HG03064 (cell line): ENCODE data around the gene DNAJB5.
"Not testable (repeated sequence)": the region's sequence is repeated elsewhere in the genome, so short reads cannot be mapped to it uniquely, and the experiment has no call there.

Experiments
- ATAC-seq: cut with Tn5 transposase; IDR thresholded peaks from one replicate; pipeline ENCODE4 v1.9.1; 2021; ENCODE audit warnings: low read depth; ENCODE audit not compliant: unreplicated experiment

The DNAJB5 gene

DNA sequence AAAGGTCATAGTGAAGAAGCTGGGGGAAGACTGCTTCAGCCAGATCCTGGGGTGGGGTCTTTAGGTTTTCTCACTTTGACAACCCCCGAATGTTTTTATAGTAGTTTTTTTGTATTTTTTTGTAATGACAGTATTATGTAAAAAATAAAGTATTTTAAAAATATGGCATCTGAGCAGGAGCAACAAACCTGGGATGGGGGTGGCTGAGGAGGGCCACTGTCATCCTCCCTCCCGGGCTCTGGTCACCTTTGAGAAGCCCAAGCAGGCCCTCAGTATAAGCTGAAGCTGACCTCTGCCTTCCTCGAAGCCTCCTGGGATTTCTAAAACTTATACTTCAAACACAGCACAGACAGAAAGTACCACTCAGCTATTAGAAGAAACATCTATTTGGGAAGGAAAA, 8.7 kb downstream of the DNAJB5 start:
- ATAC-seq = no peak

DNA sequence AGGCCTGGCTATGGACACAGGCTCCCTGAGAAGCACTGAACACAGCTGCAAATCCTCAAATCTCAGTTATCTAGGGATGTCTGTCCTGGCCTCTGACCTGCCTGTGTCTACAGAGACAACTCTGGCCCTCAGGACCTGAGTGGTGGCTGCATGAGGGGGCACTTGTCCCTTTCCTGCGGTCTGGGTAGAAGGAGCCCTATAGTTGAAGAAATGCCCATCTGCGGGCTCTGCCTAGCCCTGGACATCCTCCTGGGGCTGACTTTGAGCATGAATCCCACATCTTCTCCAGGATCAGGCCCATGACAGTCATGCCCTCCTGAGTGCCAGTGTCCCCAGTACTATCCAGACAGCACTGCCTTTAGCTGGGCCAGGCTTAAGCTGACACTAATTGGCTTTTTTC, 10.0 kb downstream of the DNAJB5 start:
- ATAC-seq = no peak

DNA sequence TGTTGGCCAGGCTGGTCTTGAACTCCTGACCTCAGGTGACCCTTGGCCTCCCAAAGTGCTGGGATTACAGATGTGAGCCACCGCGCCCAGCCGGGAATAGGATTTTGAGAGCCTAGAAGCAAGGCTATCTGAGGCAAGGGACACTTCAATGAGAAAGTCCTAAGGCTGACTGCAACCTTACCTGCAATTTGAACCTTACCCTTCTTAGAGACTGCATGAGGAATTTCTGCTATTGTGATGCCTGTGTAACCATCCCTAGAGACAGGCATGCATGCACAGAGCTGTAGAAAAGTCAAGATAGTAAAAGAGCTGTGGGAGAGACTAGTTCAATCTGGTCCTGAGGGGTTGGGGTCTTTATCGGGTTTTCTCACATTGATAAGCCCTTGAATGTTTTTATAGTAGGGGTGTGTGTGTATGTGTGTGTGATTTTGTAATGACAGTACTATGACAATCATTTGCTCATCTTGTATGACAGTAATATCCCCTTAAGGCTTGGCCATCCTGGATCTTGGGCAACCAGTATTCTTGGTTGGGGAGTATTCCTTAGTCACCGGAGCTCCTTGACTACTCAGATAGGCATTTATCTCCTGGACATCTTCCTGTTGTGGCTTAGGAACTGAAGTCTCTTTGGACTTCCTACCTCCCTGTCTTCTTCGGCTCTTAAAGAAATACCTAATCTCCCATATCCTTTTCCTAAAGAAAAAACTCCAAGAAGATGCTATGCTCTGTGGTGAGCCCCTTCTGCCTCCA, 11.2 kb downstream of the DNAJB5 start:
- no peak for ATAC-seq

DNA sequence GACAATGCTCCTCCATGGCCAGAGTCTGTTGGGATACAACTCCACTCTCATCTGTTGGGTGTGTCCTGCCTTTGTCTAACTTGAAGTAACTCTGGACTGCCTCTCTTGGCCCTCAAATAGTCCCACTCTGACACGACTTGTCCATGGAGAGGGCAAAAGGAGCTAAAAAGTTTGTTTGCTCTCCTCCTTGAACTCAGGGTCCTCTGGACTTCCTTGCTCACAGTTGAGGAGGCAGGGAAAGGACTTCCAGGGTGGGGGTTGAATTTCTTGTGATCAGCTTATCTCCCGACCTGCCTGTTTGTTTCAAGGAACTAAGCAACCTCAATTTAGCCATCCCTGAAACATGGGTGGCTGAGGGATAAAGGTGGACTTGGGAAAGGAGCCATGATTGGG, 11.7 kb downstream of the DNAJB5 start:
- ATAC-seq = no peak

DNA sequence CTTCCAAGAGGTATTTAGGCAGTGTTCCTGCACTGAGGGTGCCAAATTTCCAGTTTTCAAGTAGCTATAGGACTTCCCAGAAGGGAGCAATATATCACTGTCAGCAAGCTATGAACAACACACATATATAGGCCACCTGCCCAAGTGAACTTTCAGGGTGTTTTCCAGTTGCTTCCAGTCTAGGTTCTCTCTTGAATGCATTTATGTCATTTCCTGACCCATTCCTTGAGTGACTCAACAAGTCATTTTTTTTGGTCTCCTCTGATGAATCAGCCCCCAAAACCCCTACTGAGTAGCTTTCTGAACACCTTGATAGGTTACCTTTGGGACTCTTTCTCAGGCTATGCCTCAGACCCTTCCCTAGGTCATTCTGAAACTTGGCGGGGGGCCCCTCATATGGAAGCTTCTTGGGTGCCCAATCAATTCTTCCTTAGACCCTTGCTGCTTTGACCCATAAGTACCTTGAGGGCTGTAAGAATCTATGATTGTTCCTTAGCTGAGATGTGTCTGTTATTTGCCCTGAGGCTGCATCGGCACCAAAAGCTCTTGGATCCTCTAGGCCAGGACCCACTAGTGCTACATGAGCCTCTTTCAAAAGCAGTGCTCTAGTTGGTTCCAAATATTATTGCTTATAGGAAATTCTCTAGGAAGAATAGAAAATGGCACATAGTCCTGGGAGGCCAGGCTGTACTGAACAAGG, 12.4 kb downstream of the DNAJB5 start:
- ATAC-seq = no peak

DNA sequence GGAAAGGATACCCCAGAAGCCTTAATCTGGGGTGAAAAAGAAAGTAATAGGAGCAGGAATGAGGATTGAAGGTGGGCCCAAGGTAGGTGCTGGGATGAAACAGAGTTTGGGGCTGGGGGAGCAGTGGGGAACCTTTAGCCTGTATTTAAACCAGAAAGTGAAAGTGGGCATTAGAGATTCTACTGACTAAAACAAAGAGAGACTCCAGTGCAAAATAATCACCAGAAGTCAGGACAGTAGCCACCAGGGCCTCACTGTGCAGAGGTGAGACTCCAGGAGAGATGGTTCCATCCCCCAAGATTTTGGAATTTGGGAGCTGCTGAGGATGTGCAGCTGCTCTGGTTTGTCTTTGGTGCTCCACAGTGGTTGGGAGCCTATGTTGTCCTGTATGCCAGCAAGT, 13.1 kb downstream of the DNAJB5 start:
- no peak for ATAC-seq

DNA sequence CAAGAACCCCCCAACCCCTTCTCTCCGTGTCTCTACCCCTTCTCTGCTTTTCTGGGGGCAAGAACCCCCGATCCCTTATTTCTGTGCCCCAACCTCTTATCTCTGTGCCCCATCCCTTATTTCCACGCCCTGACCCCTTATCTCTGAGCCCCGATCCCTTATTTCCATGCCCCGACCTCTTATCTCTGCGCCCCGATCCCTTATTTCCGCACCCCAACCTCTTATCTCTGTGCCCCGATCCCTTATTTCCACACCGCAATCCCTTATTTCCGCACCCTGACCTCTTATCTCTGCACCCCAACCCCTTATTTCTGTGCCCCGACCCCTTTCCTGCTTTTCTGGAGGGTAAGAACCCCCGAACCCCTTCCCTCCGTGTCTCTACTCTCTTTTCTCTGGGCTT, 14.8 kb downstream of the DNAJB5 start:
- ATAC-seq = not testable (repeated sequence)

DNA sequence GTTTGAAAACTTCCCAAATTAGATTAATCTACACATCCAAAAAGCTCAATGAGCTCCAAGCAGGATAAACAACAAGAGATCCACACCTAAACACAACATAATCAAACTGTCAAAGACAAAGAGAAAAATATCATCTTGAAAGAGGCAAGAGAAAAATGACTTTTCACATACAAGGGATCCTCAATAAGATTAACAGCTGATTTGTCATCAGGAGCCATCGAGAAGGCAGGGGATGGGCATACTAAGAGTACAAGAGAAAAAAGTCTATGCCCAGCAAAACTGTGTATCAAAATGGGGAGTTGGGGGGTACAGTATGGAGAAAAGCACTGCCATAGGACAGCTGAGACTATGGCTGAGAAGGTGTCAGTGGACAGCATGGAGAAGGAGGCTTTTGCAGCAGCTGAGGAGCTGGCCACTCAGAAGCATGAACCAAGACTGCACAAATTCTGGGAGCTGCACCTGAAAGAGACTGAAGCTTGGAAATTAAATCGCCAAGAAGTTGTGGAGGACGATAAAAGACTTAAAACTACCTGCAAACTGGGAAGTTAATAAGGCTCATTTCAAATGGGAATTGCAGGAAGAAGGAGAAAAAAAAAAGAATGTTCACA, 20.9 kb downstream of the DNAJB5 start:
- no peak for ATAC-seq

DNA sequence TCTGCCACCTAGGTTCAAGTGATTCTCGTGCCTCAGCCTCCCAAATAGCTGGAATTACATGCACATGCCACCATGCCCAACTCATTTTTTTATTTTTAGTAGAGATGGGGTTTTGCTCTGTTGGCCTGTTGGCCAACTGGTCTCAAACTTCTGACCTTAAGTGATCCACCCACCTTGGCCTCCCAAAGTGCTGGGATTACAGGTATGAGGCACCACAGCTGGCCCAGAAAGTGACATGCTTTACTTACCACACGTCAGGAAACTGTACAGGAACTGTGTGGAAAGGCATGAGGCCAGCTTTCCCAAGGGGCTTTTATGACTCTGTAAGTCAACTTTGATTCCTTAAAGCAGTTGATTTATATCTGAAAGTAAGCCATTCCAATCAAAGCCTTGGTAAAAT, 25.0 kb downstream of the DNAJB5 start:
- ATAC-seq = no peak

DNA sequence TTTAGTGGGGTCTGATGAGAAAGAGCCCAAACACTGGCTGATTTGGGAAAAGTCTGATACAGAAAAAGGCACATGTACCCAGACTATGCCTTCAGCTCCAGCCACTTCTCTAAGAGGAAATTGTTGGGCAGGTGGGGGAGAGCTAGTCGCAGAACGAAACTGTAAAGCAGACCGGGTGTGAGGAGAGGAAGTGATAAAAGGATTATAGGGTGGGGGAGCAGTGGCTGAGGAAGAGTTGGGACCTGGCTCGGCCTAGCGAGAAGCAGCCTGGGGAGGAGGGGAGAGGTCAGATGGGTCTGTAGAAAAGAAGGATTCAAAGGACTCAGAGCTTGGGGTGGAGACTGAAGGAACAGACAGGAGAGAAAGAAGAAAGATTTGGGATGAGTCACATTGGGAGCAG, 33.9 kb downstream of the DNAJB5 start:
- ATAC-seq = not testable (repeated sequence)

DNA sequence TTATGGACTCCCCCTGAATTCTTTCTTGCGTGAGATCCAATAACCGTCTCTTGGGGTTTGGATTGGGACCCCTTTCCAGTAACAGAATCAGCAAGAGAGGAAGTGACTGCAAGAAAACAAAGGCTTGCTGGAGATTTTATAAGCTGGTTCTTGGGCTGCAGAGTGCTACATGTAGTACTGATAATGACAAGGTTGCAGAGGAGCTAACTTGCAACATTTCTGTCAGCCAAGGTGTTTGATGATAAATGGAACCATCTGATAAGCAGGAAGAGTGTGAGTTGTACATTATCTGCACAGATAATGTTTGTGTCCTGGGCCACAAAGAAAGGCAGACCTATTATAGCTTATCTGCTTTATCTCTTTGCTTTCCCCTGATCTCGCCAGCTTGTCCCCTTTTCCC, 37.1 kb downstream of the DNAJB5 start:
- no peak for ATAC-seq

DNA sequence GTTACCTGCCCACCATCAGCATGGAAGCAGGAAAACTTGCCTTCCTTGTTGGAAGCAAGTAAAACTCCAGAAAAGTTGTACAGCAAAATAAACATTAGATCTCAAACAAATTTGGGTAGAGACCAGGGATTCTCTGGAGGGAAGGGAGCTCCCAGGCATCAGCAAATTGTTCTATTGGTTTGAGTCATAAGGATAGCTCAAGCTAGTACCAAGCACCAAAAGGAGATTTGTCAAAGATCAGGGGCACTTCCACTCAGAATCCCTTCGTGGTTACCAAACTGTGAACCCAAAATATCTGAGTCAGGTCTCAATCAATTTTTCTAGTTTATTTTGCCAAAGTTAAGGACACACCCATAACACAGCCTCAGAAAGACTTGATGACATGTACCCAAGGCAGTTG, 37.8 kb downstream of the DNAJB5 start:
- no peak for ATAC-seq

DNA sequence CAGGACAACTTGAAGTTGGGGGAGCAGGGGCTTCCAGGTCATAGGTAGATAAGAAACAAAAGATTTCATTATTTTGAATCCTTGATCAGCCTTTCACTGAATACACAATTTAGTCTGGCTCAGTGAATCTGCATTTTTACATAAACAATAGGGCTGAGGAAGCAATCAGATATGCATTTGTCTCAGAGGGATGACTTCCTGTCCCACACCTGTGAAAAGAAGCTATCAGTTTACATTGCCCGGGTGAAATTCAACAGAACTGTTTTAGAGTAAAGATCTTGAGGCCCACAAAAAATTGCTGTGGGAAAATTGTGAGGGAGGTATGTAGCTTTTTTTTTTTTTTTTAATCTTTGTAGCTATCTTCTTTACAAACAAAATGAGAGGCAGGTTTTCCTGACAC, 38.3 kb downstream of the DNAJB5 start:
- ATAC-seq = no peak

DNA sequence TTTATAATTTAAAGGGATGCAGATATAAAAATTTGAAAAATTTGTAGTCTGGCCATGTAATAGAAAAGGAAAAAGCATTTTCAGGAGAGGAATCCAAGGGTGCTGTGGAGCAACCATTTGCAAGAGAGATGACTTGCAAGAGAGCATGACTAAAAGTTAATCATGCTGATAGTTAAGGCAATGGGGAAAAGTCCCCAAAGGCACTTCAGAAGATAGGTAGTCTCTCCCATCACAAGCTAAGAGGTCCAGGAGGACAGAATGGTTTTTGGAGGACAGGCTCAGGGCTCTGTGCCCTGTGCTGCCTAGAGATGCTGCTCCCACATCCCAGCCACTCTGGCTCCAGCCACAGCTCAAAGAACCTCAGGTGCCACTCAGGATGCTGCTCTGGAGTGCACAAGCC, 38.8 kb downstream of the DNAJB5 start:
- ATAC-seq = no peak

DNA sequence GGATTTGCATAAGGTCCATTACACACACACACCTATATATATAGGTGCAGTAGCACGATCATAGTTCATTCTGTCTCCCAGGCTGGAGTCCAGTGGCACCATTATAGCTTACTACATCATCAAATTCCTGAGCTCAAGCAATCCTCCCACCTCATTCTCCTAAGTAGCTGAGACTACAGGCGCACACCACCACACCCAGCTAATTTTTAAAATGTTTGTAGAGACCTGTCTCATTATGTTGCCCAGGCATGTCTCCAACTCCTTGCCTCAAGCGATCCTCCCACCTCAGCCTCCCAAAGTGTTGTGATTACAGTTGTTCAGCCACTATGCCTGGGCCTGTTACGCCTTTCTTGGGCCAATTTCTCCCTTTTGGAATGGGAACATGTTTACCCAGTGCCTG, 39.7 kb downstream of the DNAJB5 start:
- no peak for ATAC-seq

DNA sequence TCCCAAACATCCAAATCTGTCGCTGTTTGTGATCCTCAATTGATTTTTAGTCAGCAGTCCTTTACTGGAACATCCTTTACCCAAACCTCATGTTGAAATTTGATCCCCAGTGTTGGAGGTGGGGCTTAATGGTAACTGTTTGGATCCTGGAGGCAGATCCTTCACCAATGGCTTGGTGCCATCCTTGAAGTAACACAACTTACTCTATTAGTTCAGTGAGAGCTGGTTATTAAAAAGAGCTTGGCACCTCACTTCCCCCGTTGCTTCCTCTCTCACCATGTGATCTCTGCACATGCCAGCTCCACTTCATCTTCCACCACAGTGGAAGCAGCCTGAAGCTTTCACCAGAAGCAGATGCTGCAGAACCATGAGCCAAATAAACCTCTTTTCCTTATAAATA, 40.3 kb downstream of the DNAJB5 start:
- no peak for ATAC-seq

DNA sequence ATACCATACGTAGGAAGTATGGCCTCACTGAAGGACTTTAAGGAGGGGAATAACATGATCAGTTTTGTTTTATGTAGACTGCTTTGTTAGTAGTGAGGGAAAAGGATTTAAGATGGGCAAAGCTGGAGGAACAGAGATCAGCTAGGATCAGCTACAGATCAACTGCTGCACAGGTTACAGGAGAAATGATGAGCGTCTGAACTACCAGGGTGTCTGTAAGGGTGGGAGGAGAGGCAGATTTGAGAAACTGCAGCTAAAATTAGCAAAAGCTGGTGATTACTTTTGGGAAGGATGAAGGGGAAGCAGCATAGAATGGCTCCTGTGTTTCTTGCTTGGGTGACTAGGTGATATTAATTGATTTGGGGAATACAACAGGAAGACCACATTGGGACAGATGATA, 43.6 kb downstream of the DNAJB5 start:
- ATAC-seq = no peak

DNA sequence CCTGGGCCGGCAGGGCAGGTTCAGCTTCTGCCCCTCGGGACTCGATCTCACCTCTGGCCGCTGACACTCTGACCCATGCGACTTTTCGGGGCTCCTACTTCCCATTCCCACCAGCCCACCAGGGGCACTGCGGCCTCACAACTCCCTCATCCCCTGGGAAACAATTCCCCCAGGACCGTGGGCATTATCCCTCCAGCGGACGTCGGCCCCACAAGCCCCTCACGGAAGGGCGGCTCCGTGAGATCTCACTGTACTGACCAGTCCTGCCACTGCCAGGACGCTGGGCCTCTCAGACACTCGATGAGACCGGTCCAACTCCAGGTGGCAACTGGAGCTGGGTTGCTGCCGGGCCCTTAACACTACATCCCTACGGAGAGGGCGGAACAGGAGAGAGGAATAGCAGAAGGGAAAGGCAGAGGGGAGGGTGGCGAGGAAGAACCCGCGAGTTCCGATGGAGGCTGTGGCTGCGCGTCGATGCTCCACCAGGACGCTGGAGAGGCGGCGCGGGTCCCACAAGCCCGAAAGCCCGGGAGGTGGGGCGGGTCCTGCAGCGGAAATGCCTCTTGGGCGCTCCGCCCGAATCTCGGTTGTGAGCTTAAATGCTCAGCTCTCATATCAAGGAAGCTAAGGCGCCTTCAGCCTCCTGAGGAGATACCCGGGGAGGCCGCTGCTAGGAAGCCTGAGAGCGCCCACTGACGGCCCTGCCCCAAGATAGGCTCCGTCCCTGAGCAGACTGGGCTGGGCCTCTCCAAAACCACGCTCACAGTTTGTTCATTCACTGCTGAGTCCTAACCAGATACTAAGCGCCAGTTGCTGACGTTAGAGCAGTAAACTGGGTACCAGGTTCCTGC, 46.5 kb downstream of the DNAJB5 start:
- ATAC-seq = no peak

DNA sequence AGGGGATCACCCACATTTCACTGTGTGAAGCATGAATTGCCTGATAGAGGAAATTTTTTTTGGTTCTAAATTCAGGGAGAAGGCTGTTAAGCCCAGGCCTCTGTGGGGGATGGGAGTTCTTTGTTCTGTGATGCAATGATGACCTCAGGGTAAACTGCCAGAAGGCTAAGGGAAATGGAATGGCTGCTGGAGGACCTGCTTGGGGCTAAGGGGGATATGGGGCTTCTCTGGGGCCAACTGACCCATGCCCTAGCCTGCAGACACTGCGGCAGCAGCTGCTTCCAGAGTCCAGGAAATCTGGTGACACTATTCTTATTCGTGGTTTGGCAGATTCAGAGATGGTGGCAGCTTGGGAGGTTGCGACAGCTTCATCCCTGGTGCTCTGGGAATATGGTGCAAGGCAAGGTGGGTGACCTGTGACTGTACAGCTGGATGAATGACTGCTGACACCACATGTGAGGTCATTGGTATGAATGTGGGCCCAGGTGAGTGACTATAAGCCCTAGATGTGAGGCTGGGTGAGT, 52.6 kb downstream of the DNAJB5 start:
- ATAC-seq = no peak

DNA sequence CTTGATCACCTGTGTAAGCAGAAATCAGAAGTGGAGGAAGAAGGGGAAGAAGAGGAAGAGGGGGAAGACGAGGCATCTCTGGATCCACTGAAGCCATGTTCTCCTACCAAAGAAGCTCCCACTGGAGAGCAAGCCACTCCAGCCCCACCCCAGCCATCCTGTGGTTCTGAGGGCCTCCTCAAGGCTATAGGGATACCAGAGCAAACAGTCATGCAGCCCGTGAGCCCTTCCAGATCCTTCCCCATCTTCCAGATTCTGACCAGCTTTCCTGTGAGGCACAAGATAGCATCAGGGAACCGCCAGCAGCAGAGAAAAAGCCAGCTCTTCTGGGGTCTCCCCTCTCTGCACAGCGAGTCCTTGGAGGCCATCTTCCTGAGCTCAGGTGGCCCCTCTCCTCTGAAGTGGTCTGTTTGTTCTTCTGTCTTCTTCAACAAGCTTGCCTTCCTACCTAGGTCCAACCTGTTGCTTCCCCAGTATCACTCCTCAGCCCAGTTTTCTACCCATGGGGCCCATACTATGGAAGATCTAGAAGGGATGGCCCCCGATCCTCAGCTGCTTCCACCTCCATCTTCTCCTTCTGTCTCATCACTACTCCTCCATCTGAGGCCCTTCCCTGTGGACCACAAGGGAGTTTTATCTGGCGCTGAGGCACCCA, 53.5 kb downstream of the DNAJB5 start:
- no peak for ATAC-seq
